Measurements from ENCODE around the gene ASB4. TPM values are rescaled to one million over a fixed set of nuclear protein-coding genes. Genes with fewer than 3 reads are reported as not detected.
"Not testable (repeated sequence)": the region's sequence is repeated elsewhere in the genome, so short reads cannot be mapped to it uniquely, and the experiment has no call there.

Gene ASB4
- total RNA-seq, 1 donor from 2014 or later: 0.11 TPM

DNA sequence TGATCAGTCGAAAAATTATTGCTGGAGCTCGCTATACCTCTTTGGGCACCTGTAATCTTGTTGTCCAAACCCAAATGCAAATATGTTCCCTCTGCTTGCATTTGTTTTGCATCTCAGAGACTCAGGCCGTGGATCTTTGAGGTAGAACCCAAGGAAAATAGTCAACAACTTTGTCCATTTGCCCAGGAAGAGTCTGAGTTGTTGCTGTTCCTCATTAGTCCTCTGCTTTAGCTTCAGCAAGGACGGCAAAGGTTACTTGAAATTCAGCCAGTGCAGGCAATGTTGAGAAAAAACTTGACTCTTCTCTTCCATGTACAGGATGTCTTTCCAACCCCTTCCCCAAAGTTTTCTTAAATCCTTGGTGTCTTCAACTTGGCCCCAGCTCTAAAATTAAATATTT lies 64.8 kb downstream of the ASB4 start:
- Histone ChIP-seq H3K36me3 (no peaks in the 10 kb centered on the region), H3K27ac (peak overlapping the region; percentile 84 to 89), H3K27me3 (no peaks in the 10 kb centered on the region), H3K9me3 (no peaks in the 10 kb centered on the region), H3K4me1 (peaks cover 7 to 43% of the 10 kb centered on the region in 2 donors), H3K4me3 (peak overlapping the region in 1 of 2 donors; percentile 14)
- TF ChIP-seq, protein P1, sequence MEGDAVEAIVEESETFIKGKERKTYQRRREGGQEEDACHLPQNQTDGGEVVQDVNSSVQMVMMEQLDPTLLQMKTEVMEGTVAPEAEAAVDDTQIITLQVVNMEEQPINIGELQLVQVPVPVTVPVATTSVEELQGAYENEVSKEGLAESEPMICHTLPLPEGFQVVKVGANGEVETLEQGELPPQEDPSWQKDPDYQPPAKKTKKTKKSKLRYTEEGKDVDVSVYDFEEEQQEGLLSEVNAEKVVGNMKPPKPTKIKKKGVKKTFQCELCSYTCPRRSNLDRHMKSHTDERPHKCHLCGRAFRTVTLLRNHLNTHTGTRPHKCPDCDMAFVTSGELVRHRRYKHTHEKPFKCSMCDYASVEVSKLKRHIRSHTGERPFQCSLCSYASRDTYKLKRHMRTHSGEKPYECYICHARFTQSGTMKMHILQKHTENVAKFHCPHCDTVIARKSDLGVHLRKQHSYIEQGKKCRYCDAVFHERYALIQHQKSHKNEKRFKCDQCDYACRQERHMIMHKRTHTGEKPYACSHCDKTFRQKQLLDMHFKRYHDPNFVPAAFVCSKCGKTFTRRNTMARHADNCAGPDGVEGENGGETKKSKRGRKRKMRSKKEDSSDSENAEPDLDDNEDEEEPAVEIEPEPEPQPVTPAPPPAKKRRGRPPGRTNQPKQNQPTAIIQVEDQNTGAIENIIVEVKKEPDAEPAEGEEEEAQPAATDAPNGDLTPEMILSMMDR (IDR thresholded peaks at IDR 0.05): no peak
- DNase-seq (ENCODE audit: low spot score in 2 of 2): no peak
- intact Hi-C loops (cut with DNase I): loop anchor here (1.0 kb wide), 1 partner anchor 58 kb away; no protein-coding TSS in a partner anchor

DNA sequence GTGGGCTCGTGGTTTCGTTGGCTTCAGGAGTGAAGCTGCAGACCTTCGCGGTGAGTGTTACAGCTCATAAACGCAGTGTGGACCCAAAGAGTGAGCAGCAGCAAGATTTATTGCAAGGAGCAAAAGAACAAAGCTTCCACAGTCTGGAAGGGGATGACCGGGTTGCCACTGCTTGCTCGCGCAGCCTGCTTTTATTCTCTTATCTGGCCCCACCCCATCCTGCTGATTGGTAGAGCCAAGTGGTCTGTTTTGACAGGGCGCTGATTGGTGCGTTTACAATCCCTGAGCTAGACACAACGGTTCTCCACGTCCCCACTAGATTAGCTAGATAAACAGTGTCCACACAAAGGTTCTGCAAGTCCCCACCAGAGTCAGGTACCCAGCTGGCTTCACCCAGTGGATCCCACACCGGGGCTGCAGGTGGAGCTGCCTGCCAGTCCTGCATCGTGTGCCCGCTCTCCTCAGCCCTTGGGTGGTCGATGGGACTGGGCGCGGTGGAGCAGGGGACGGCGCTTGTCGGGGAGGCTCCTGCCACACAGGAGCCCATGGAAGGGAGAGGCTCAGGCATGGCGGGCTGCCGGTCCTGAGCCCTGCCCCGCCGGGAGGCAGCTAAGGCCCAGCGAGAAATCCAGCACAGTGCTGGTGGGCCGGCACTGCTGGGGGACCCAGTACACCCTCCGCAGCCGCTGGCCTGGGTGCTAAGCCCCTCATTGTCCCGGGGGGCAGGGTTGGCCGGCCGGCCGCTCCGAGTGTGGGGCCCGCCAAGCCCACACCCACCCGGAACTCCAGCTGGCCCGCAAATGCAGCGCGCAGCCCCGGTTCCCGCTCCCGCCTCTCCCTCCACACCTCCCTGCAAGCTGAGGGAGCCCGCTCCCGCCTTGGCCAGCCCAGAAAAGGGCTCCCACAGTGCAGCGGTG lies 66.5 kb downstream of the ASB4 start:
- H3K9me3 ChIP-seq; DNase-seq (ENCODE audit: low spot score in 2 of 2); H3K4me3 ChIP-seq; intact Hi-C loops (cut with DNase I); H3K27me3 ChIP-seq; H3K36me3 ChIP-seq: not testable (repeated sequence)
- Histone ChIP-seq H3K27ac (peak overlapping the region in 1 of 2 donors; percentile 23), H3K4me1 (peaks cover 2 to 31% of the 10 kb centered on the region in 2 donors)

DNA sequence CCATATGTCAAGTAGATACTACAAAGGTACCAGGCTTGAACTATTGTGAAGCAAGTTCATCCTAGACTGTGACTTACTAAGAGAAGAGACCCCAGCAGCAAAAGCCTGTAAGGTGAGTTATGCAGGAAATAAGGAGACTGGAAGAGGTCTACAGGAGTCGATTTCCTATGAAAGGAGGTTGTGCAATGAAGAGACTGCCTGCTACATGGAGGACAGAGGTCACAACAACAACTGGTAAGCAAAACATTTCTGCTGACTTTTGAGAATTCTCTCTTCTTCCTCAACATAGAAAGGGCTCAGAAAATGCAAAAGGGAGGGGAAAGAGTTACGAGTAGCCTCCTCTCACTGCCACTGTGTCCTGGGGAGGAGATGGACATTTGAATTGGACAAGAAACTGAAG lies 68.2 kb downstream of the ASB4 start:
- H3K27me3 ChIP-seq: no peaks in the 10 kb centered on the region
- H3K4me3 ChIP-seq: no peak overlapping the region
- no peaks in the 10 kb centered on the region for H3K9me3 ChIP-seq
- peaks cover 2 to 21% of the 10 kb centered on the region in 2 donors for H3K4me1 ChIP-seq
- no peak overlapping the region for H3K27ac ChIP-seq
- H3K36me3 ChIP-seq: no peaks in the 10 kb centered on the region
- no peak for DNase-seq (ENCODE audit: low spot score in 2 of 2)
- TF ChIP-seq, protein P1 (IDR thresholded peaks at IDR 0.05): no peak
- intact Hi-C loops (cut with DNase I): no loop called here

DNA sequence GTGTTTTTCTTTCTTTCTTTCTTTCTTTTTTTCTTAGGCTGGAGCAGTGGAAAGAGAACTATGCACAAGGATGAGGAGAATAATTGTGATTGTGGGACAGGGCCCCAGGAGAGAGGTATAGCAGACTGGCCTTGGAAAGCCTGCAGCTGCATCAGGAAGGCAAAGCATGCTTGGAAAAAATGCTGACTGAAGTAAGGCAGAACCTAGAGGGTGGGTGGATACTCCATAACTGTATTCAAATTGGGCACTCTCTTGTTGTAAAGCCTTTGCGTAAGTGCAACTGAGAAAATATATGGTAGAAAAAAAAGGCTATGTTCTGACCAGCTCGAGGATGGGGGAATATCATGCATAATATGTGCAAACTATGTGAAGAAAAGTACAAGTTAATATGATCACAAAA lies 71.0 kb downstream of the ASB4 start:
- Histone ChIP-seq H3K27me3 (no peaks in the 10 kb centered on the region), H3K4me1 (no peaks in the 10 kb centered on the region), H3K9me3 (no peaks in the 10 kb centered on the region), H3K4me3 (no peak overlapping the region), H3K36me3 (no peaks in the 10 kb centered on the region), H3K27ac (no peak overlapping the region)
- intact Hi-C loops (cut with DNase I): no loop called here
- TF ChIP-seq, protein P1 (IDR thresholded peaks at IDR 0.05): no peak
- DNase-seq (ENCODE audit: low spot score in 2 of 2): no peak

DNA sequence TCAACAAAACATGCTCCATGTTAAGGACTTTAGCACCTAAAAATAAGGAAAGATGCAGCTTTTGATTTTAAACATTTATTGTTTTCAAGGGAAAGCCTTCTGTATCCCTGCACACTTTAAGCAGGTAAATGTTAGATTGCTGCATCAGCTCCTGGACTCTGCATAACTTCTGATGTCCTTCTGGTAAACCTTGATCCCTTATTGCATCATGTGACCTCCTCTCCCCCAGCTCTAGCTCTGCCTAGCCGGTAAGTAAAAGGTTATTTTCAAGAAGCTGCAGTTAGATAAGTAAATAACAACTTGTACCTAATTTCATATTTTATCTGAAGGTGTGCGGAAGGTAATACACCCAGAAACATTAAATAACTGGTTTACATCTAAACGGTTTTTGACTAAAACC lies 73.1 kb downstream of the ASB4 start:
- Histone ChIP-seq H3K4me3 (no peak overlapping the region), H3K27ac (no peak overlapping the region), H3K27me3 (no peaks in the 10 kb centered on the region), H3K9me3 (no peaks in the 10 kb centered on the region), H3K36me3 (no peaks in the 10 kb centered on the region), H3K4me1 (no peaks in the 10 kb centered on the region)
- intact Hi-C loops (cut with DNase I): no loop called here
- DNase-seq (ENCODE audit: low spot score in 2 of 2): no peak
- TF ChIP-seq, protein P1 (IDR thresholded peaks at IDR 0.05): no peak

DNA sequence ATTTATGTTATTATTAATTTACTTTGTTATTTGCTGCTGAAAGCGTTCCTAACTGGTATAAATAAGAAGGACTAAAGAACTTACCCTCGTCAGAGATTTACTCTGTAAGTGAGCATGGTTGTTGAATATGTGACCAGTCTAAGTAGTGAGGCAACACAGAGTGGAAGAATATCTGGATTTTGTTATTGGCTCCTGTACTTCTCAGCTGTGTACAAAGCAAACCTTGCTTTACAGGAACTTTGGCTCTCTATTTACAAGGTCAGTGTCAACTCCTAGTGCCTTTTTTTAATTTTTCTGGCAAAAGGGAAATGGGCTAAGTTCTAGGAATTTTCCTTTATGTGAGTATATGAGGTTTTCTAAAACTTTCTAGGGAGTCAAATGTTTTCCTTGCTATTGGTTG lies 74.9 kb downstream of the ASB4 start:
- no peak for DNase-seq (ENCODE audit: low spot score in 2 of 2)
- no peaks in the 10 kb centered on the region for H3K9me3 ChIP-seq
- TF ChIP-seq, protein P1 (IDR thresholded peaks at IDR 0.05): no peak
- H3K4me1 ChIP-seq: no peaks in the 10 kb centered on the region
- intact Hi-C loops (cut with DNase I): no loop called here
- no peak overlapping the region for H3K4me3 ChIP-seq
- H3K27me3 ChIP-seq: no peaks in the 10 kb centered on the region
- no peak overlapping the region for H3K27ac ChIP-seq
- no peaks in the 10 kb centered on the region for H3K36me3 ChIP-seq

Measured in ascending aorta (tissue), 2 donors.